Measurements from ENCODE around the gene ITPR1.

GRCh38 chr3:4738737-4739274, 245.7 kb downstream of the ITPR1 start:
- TF ChIP-seq CTCF (conservative IDR thresholded peaks at IDR 0.05; ENCODE audit: low read length) (no peak), EZH2phosphoT487 (IDR thresholded peaks at IDR 0.05; ENCODE audit: borderline replicate concordance, low read depth, low read length) (no peak)
